H9 (cell line): ENCODE measurements around the gene SLC6A15. TPM values are rescaled to one million over a fixed set of nuclear protein-coding genes. Genes with fewer than 3 reads are reported as not detected.

ENCODE experiments used
- DNase-seq: peaks from one replicate; pipeline ENCODE4 v3.0.0-alpha.2; 2017
- H2AFZ ChIP-seq: one replicate; pipeline ENCODE4 v1.6.1; 2013; ENCODE audit warnings: mild to moderate bottlenecking, low read length, control low read depth, moderate library complexity
- H2AK5ac ChIP-seq: 2 replicates; pipeline ENCODE4 v1.6.1; 2013; ENCODE audit warnings: low read length, control low read depth, mixed read lengths; ENCODE audit not compliant: insufficient read length
- H2BK120ac ChIP-seq: one replicate; pipeline ENCODE4 v1.6.1; 2013; ENCODE audit warnings: low read depth, mild to moderate bottlenecking, low read length, control low read depth, inconsistent platforms; ENCODE audit not compliant: poor library complexity, severe bottlenecking
- H2BK12ac ChIP-seq: 2 replicates; pipeline ENCODE4 v1.6.1; 2013; ENCODE audit warnings: low read length, control low read depth, mixed read lengths, low read depth; ENCODE audit not compliant: insufficient read length
- H2BK15ac ChIP-seq: 2 replicates; pipeline ENCODE4 v1.6.1; 2013; ENCODE audit warnings: low read depth, low read length, control low read depth
- H2BK20ac ChIP-seq: one replicate; pipeline ENCODE4 v1.6.1; 2013; ENCODE audit warnings: low read depth, mild to moderate bottlenecking, low read length, control low read depth, inconsistent platforms; ENCODE audit not compliant: poor library complexity, severe bottlenecking
- H2BK5ac ChIP-seq: 2 replicates; pipeline ENCODE4 v1.6.1; 2013; ENCODE audit warnings: low read length, control low read depth, mixed read lengths; ENCODE audit not compliant: insufficient read length
- H3K14ac ChIP-seq: 2 replicates; pipeline ENCODE4 v1.6.1; 2013; ENCODE audit warnings: low read length, control low read depth; ENCODE audit not compliant: insufficient read depth
- H3K18ac ChIP-seq: 2 replicates; pipeline ENCODE4 v1.6.1; 2013; ENCODE audit warnings: low read depth, mild to moderate bottlenecking, mixed read lengths, low read length, control low read depth; ENCODE audit not compliant: insufficient read length
- H3K23ac ChIP-seq: 2 replicates; pipeline ENCODE4 v1.6.1; 2013; ENCODE audit warnings: low read length, control low read depth, mixed read lengths, low read depth; ENCODE audit not compliant: insufficient read length
- H3K23me2 ChIP-seq: 2 replicates; pipeline ENCODE4 v1.6.1; 2013; ENCODE audit warnings: low read depth, mild to moderate bottlenecking, mixed read lengths, low read length, control low read depth; ENCODE audit not compliant: insufficient read length, poor library complexity, severe bottlenecking
- H3K27ac ChIP-seq: 2 replicates; pipeline ENCODE4 v1.5.1; 2013; ENCODE audit warnings: low read length, control low read depth, mixed read lengths, low read depth; ENCODE audit not compliant: insufficient read length
- H3K27me3 ChIP-seq: 2 replicates; pipeline ENCODE4 v1.6.1; 2013; ENCODE audit warnings: low read length, control low read depth, inconsistent platforms; ENCODE audit not compliant: insufficient read depth
- H3K4ac ChIP-seq: 2 replicates; pipeline ENCODE4 v1.6.1; 2013; ENCODE audit warnings: low read depth, mild to moderate bottlenecking, control low read depth, inconsistent platforms, low read length, moderate library complexity
- H3K4me1 ChIP-seq: 2 replicates; pipeline ENCODE4 v1.6.1; 2013; ENCODE audit warnings: low read length, control low read depth, inconsistent platforms; ENCODE audit not compliant: insufficient read depth
- H3K4me2 ChIP-seq: 2 replicates; pipeline ENCODE4 v1.6.1; 2013; ENCODE audit warnings: low read length, control low read depth, mixed read lengths; ENCODE audit not compliant: insufficient read length, insufficient read depth
- H3K56ac ChIP-seq: 2 replicates; pipeline ENCODE4 v1.6.1; 2013; ENCODE audit warnings: low read depth, mild to moderate bottlenecking, mixed read lengths, low read length, control low read depth; ENCODE audit not compliant: insufficient read length
- H3K79me1 ChIP-seq: 2 replicates; pipeline ENCODE4 v1.6.1; 2013; ENCODE audit warnings: low read depth, mild to moderate bottlenecking, moderate library complexity, low read length, control low read depth, inconsistent platforms; ENCODE audit not compliant: insufficient read depth, poor library complexity, severe bottlenecking
- H3K79me2 ChIP-seq: 2 replicates; pipeline ENCODE4 v1.6.1; 2013; ENCODE audit warnings: low read length, control low read depth, inconsistent platforms; ENCODE audit not compliant: insufficient read depth
- H3K9ac ChIP-seq: 2 replicates; pipeline ENCODE4 v1.6.1; 2013; ENCODE audit warnings: low read length, control low read depth, mixed read lengths; ENCODE audit not compliant: insufficient read length; ENCODE audit errors: extremely low read depth
- H3K9me3 ChIP-seq: one replicate; pipeline ENCODE4 v1.6.1; 2013; ENCODE audit warnings: low read depth, low read length, inconsistent platforms; ENCODE audit not compliant: control insufficient read depth
- H3T11ph ChIP-seq: one replicate; pipeline ENCODE4 v1.6.1; 2013; ENCODE audit warnings: mild to moderate bottlenecking, low read length, control low read depth, inconsistent platforms
- H4K20me1 ChIP-seq: one replicate; pipeline ENCODE4 v1.6.1; 2013; ENCODE audit not compliant: control insufficient read depth, insufficient read length, insufficient read depth
- H4K5ac ChIP-seq: 2 replicates; pipeline ENCODE4 v1.6.1; 2013; ENCODE audit warnings: low read depth, mild to moderate bottlenecking, mixed read lengths, low read length, control low read depth; ENCODE audit not compliant: insufficient read length
- H4K8ac ChIP-seq: replicated peaks from 2 replicates; pipeline ENCODE4 v1.6.1; 2013; ENCODE audit warnings: low read length, control low read depth, mixed read lengths, low read depth; ENCODE audit not compliant: insufficient read length
- H4K91ac ChIP-seq: 2 replicates; pipeline ENCODE4 v1.6.1; 2013; ENCODE audit warnings: low read depth, mild to moderate bottlenecking, moderate library complexity, mixed read lengths, low read length, control low read depth; ENCODE audit not compliant: insufficient read length
- H3K27ac Mint-ChIP-seq, 3 experiments: 2 replicates in 2 of 3; 3 replicates in 1 of 3; pipeline ENCODE4 v1.8.0; 2020 to 2021; ENCODE audit warnings: mixed read lengths in 3 of 3, mild to moderate bottlenecking in 1 of 3, moderate library complexity in 1 of 3
- H3K27me3 Mint-ChIP-seq: 2 replicates; pipeline ENCODE4 v1.8.0; 2021; ENCODE audit warnings: low read depth, mild to moderate bottlenecking, moderate library complexity, mixed read lengths
- H3K36me3 Mint-ChIP-seq, 3 experiments: 2 replicates in 2 of 3; 3 replicates in 1 of 3; pipeline ENCODE4 v1.8.0; 2020 to 2021; ENCODE audit warnings: low read depth in 3 of 3, mixed read lengths in 3 of 3; ENCODE audit not compliant: insufficient read depth in 1 of 3
- H3K4me1 Mint-ChIP-seq, 2 experiments: 2 replicates each; pipeline ENCODE4 v1.8.0; 2020; ENCODE audit warnings: mixed read lengths in 2 of 2
- H3K4me3 Mint-ChIP-seq, 2 experiments: 2 replicates in 1 of 2; 3 replicates in 1 of 2; pipeline ENCODE4 v1.8.0; 2020 to 2021; ENCODE audit warnings: mild to moderate bottlenecking in 2 of 2, mixed read lengths in 2 of 2, moderate library complexity in 1 of 2
- H3K9me3 Mint-ChIP-seq, 2 experiments: 2 replicates in 1 of 2; 3 replicates in 1 of 2; pipeline ENCODE4 v1.8.0; 2020; ENCODE audit warnings: mild to moderate bottlenecking in 2 of 2, mixed read lengths in 2 of 2, moderate library complexity in 1 of 2
- CTCF ChIP-seq: fragments of 200-600 bp; sonication (generic); conservative IDR thresholded peaks from 3 replicates; pipeline ENCODE4 v1.8.0; 2021; ENCODE audit warnings: antibody characterized with exemption, mild to moderate bottlenecking
- WGBS: extraction: QIAGEN DNeasy Blood & Tissue Kit; methylation state at CpG from one replicate; pipeline ENCODE4 v1.1.7; 2013; ENCODE audit warnings: missing lambda C conversion rate, low lambda C conversion rate, mixed read lengths; ENCODE audit not compliant: insufficient read length; ENCODE audit errors: extremely low coverage; 5-methylcytosine and 5-hydroxymethylcytosine counted together
- total RNA-seq: library from RNA; stranded (reverse); gene quantifications from 2 replicates; pipeline ENCODE4 v1.2.1, GENCODE V29; 2021

SLC6A15 gene
- total RNA-seq, 1 experiment from 2014 or later = 12.9 TPM

GRCh38 chr12:84877340-84877739 lies 35.3 kb downstream of the SLC6A15 start:
- no peaks in the 10 kb centered on the region for H3K4me1 ChIP-seq
- no peak overlapping the region for H2AK5ac ChIP-seq
- H2BK20ac ChIP-seq = no peak overlapping the region
- H3K4me3 Mint-ChIP-seq = no peak overlapping the region
- H2BK5ac ChIP-seq = no peak overlapping the region
- H3K4me2 ChIP-seq = no peak overlapping the region
- no peak overlapping the region for H2AFZ ChIP-seq
- no peak for TF ChIP-seq CTCF
- H2BK12ac ChIP-seq = no peak overlapping the region
- H4K91ac ChIP-seq = no peak overlapping the region
- H3K56ac ChIP-seq = no peak overlapping the region
- no peak overlapping the region for H3K18ac ChIP-seq
- H2BK120ac ChIP-seq = no peak overlapping the region
- H3K9me3 Mint-ChIP-seq = no peaks in the 10 kb centered on the region
- H3K23me2 ChIP-seq = no peaks in the 10 kb centered on the region
- no peak overlapping the region for H3K23ac ChIP-seq
- DNase-seq = no peak
- no peak overlapping the region for H3K9ac ChIP-seq
- no peaks in the 10 kb centered on the region for H3K9me3 ChIP-seq
- no peak overlapping the region for H4K8ac ChIP-seq
- H3K79me2 ChIP-seq = no peaks in the 10 kb centered on the region
- H3K27me3 Mint-ChIP-seq = no peaks in the 10 kb centered on the region
- no peak overlapping the region for H3K27ac ChIP-seq
- 0 out of 7 replicates have a peak, but pooled peaks cover 0 to 4% (median 0%) of the 10 kb centered on the region in 3 experiments for H3K36me3 Mint-ChIP-seq
- H3K4me1 Mint-ChIP-seq = no peaks in the 10 kb centered on the region
- no peak overlapping the region for H3K4ac ChIP-seq
- no CpG with 5 or more reads among the region's 2 CpGs for WGBS
- H3K79me1 ChIP-seq = no peaks in the 10 kb centered on the region
- H3K14ac ChIP-seq = no peak overlapping the region; the same call in 1 of the 2 replicates
- no peaks in the 10 kb centered on the region for H4K20me1 ChIP-seq
- H3K27ac Mint-ChIP-seq = no peak overlapping the region; a peak in 1 of 7 replicates
- H3K27me3 ChIP-seq = no peaks in the 10 kb centered on the region
- no peak overlapping the region for H3T11ph ChIP-seq
- H2BK15ac ChIP-seq = no peak overlapping the region
- no peak overlapping the region for H4K5ac ChIP-seq
